Activated CD8-positive, alpha-beta T cell treated with anti-CD3 and anti-CD28 coated beads for 36 hours (primary cell): ENCODE measurements around the gene BCL2L14. TPM values are rescaled to one million over a fixed set of nuclear protein-coding genes. Genes with fewer than 3 reads are reported as not detected.

ENCODE experiments used
- ATAC-seq: fragments of 200-7000 bp; cut with Tn5 transposase; one replicate; pipeline ENCODE4 v1.10.0; 2021; ENCODE audit warnings: mild to moderate bottlenecking, moderate library complexity
- CTCF ChIA-PET: fragments of 350-600 bp; sonication (Branson Sonifier 250); formaldehyde crosslinking; loops from one replicate; lab custom pipeline; 2021; ENCODE audit warnings: antibody characterized with exemption; lab: Charles Lee
- POLR2A ChIA-PET: fragments of 350-600 bp; sonication (Branson Sonifier 250); formaldehyde crosslinking; loops from one replicate; lab custom pipeline; 2021; ENCODE audit warnings: antibody characterized with exemption; lab: Charles Lee
- DNase-seq: peaks from one replicate; pipeline ENCODE4 v3.0.0-alpha.2; 2020
- H3K27ac Mint-ChIP-seq: one replicate; pipeline ENCODE4 v1.8.0; 2021; ENCODE audit warnings: mild to moderate bottlenecking, mixed read lengths
- H3K27me3 Mint-ChIP-seq: one replicate; pipeline ENCODE4 v1.8.0; 2021; ENCODE audit warnings: mixed read lengths
- H3K36me3 Mint-ChIP-seq: one replicate; pipeline ENCODE4 v1.8.0; 2021; ENCODE audit warnings: low read depth, mixed read lengths
- H3K4me1 Mint-ChIP-seq: one replicate; pipeline ENCODE4 v1.8.0; 2021; ENCODE audit warnings: low read depth, mixed read lengths
- H3K4me3 Mint-ChIP-seq: one replicate; pipeline ENCODE4 v1.8.0; 2021; ENCODE audit warnings: mild to moderate bottlenecking, moderate library complexity, mixed read lengths
- H3K9me3 Mint-ChIP-seq: one replicate; pipeline ENCODE4 v1.8.0; 2021; ENCODE audit warnings: mixed read lengths
- intact Hi-C: fragments of 100-400 bp; cut with micrococcal nuclease; formaldehyde crosslinking; loops from one replicate; pipeline ENCODE4 v1.10.0; 2022
- total RNA-seq, 2 experiments: library from RNA; stranded (reverse); gene quantifications; one replicate each; pipeline ENCODE4 v1.2.3, GENCODE V29; 2021
- TF ChIP-seq, protein P1 (sequence below): fragments of 200-600 bp; IDR thresholded peaks from one replicate; pipeline ENCODE4 v1.8.0; 2022; ENCODE audit warnings: antibody characterized with exemption, mild to moderate bottlenecking

The BCL2L14 gene
- total RNA-seq, 2 experiments from 2014 or later = 3.7 to 5.1 TPM

DNA sequence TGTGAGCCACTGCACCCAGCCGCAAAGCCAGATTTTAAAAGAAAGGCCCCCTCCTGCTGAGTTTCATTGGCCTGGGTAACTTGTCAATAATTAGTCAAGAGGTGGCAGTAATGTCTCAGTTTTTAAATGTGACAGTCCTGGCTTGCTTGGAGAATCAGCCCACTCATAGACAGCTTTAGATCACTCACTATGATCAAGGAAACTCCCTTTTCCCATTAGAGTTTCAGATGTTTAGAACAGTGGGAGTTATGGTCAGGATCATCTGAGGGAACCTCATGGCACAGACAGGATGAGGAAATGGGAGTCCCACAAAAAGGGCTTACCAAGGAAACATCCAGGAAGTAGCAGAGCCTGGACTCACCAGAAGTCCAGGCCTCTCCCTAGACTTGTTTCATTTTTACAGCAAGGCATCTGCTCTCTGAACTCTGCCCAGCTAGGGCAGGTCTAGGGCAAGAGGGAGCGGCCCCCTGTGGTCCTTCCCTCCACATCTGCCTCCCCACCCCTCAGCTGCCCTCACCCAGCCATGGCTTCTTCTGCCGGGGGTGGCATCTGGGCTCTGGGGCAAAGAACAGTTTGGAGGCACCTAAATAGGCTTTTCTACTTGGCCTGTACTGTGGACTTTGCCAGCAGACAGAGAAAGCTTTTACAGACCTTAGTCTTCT lies 11.2 kb downstream of the BCL2L14 start:
- H3K36me3 Mint-ChIP-seq = no peaks in the 10 kb centered on the region
- H3K27ac Mint-ChIP-seq = peak overlapping the region; percentile 42
- DNase-seq = no peak
- TF ChIP-seq, protein P1, sequence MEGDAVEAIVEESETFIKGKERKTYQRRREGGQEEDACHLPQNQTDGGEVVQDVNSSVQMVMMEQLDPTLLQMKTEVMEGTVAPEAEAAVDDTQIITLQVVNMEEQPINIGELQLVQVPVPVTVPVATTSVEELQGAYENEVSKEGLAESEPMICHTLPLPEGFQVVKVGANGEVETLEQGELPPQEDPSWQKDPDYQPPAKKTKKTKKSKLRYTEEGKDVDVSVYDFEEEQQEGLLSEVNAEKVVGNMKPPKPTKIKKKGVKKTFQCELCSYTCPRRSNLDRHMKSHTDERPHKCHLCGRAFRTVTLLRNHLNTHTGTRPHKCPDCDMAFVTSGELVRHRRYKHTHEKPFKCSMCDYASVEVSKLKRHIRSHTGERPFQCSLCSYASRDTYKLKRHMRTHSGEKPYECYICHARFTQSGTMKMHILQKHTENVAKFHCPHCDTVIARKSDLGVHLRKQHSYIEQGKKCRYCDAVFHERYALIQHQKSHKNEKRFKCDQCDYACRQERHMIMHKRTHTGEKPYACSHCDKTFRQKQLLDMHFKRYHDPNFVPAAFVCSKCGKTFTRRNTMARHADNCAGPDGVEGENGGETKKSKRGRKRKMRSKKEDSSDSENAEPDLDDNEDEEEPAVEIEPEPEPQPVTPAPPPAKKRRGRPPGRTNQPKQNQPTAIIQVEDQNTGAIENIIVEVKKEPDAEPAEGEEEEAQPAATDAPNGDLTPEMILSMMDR = peak; percentile 11
- POLR2A ChIA-PET = no interaction called here
- H3K4me3 Mint-ChIP-seq = no peak overlapping the region
- H3K27me3 Mint-ChIP-seq = no peaks in the 10 kb centered on the region
- peak; percentile 66 for ATAC-seq
- no peaks in the 10 kb centered on the region for H3K9me3 Mint-ChIP-seq
- peaks cover 3% of the 10 kb centered on the region for H3K4me1 Mint-ChIP-seq
- CTCF ChIA-PET = interaction anchor here (0.8 to 5.4 kb wide), 9 partner anchors 10 to 536 kb away, joined by 3 to 34 read pairs (median 5); no protein-coding TSS in a partner anchor
- intact Hi-C loops = loop anchor here (5.0 kb wide), 1 partner anchor 250 kb away; no protein-coding TSS in a partner anchor

DNA sequence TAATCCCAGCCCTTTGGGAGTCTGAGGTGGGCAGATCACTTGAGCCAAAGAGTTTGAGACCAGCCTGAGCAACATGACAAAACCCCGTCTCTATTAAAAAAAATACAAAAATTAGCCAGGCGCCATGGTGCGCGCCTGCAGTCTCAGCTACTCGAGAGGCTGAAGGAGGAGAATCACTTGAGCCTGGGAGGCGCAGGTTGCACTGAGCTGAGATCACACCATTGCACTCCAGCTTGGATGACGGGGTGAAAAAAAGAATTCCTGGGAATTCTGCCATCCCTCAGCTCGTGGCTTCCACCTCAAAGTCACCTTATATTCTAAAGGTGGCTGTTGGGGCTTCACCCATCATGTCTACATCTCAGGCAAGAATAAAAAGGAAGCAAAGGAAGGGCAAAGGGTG lies 12.9 kb downstream of the BCL2L14 start:
- Mint-ChIP-seq H3K27ac (no peak overlapping the region), H3K36me3 (no peaks in the 10 kb centered on the region), H3K9me3 (no peaks in the 10 kb centered on the region), H3K4me1 (peaks cover 3% of the 10 kb centered on the region), H3K27me3 (peaks cover 1% of the 10 kb centered on the region), H3K4me3 (no peak overlapping the region)
- ATAC-seq = no peak
- CTCF ChIA-PET = interaction anchor here (1.5 to 5.4 kb wide), 4 partner anchors 11 to 251 kb away, joined by 6 to 34 read pairs (median 20); no protein-coding TSS in a partner anchor
- TF ChIP-seq, protein P1 = no peak
- DNase-seq = no peak
- intact Hi-C loops = loop anchor here (5.0 kb wide), 1 partner anchor 249 kb away; no protein-coding TSS in a partner anchor
- POLR2A ChIA-PET = no interaction called here

DNA sequence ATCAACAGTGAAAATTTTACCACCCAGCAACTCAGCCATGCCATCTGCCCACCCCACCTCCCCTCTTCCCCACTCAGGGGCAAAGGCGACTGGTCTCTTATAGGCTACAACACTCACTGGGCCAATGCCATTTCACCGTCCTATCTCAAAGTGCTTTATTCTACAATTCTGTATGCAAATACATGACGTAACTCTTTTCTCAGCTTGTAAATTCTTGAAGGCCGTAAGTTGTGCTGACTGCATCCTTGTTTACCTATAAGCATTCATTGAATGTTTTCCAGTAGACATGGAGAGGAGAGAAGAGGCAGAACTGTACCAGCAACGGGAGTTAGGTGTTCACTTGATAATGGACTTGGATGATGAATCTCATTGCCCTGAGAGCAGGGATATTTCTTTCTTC lies 15.6 kb downstream of the BCL2L14 start:
- CTCF ChIA-PET = interaction anchor here (1.1 kb wide), 1 partner anchor 8 kb away, joined by 4 read pairs; no protein-coding TSS in a partner anchor
- Mint-ChIP-seq H3K27ac (no peak overlapping the region), H3K4me3 (no peak overlapping the region), H3K36me3 (no peaks in the 10 kb centered on the region), H3K4me1 (peaks cover 3% of the 10 kb centered on the region), H3K9me3 (no peaks in the 10 kb centered on the region), H3K27me3 (peaks cover 1% of the 10 kb centered on the region)
- ATAC-seq = no peak
- POLR2A ChIA-PET = no interaction called here
- DNase-seq = no peak
- intact Hi-C loops = loop anchor here (5.0 kb wide), 1 partner anchor 49 kb away; no protein-coding TSS in a partner anchor
- TF ChIP-seq, protein P1 = no peak

DNA sequence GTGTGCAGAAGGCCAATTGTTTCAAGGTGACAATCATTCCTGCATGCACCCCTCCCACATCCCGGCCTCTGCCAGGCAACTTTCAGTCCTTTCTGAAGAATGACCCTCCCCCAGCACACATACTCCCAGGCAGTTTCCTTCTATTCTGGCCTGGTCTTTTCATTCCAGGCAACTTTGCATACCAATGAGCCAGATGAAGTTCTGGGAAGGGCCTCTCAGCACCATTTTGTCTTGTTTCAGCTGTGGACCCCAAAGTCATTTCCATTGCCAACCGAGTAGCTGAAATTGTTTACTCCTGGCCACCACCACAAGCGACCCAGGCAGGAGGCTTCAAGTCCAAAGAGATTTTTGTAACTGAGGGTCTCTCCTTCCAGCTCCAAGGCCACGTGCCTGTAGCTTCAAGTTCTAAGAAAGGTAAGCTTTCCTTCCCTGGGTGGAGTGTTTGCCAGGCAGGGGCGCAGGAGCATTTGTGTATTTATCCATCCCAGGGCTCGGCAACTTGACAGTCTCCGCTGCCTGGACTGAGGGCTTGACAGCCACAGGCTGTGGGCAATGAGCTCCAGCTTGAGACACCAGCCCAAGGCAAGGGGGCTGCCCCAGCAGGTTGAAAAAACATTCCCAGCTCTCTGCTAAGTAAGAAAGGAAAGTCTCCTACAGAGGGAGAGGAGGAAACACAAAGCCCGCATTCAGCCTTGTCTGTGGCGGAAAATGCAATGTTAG lies 16.4 kb downstream of the BCL2L14 start:
- Mint-ChIP-seq H3K9me3 (no peaks in the 10 kb centered on the region), H3K36me3 (no peaks in the 10 kb centered on the region), H3K4me3 (no peak overlapping the region), H3K27me3 (peaks cover 1% of the 10 kb centered on the region), H3K4me1 (no peaks in the 10 kb centered on the region), H3K27ac (no peak overlapping the region)
- DNase-seq (no peak), ATAC-seq (no peak)
- intact Hi-C loops = loop anchor here (5.0 kb wide), 1 partner anchor 50 kb away; no protein-coding TSS in a partner anchor
- CTCF ChIA-PET = interaction anchor here (1.1 to 1.4 kb wide), 2 partner anchors 9 to 240 kb away, joined by 4 to 5 read pairs; no protein-coding TSS in a partner anchor
- POLR2A ChIA-PET = interaction anchor here (0.9 kb wide), 1 partner anchor 10 kb away, joined by 3 read pairs; no protein-coding TSS in a partner anchor
- TF ChIP-seq, protein P1 = no peak
